Nephron (organoid): Measurements from ENCODE around the gene CPED1.

Source experiments
- H3K27ac Mint-ChIP-seq, 3 experiments: 2 replicates each; pipeline ENCODE4 v1.8.0; 2020; ENCODE audit warnings: mixed read lengths in 3 of 3, mild to moderate bottlenecking in 2 of 3, moderate library complexity in 1 of 3
- H3K27me3 Mint-ChIP-seq: 2 replicates; pipeline ENCODE4 v1.8.0; 2021; ENCODE audit warnings: low read depth, mild to moderate bottlenecking, moderate library complexity, mixed read lengths
- H3K36me3 Mint-ChIP-seq: 2 replicates; pipeline ENCODE4 v1.8.0; 2020; ENCODE audit warnings: low read depth, mixed read lengths
- H3K4me1 Mint-ChIP-seq: 2 replicates; pipeline ENCODE4 v1.8.0; 2020; ENCODE audit warnings: mixed read lengths
- H3K4me3 Mint-ChIP-seq, 3 experiments: 2 replicates each; pipeline ENCODE4 v1.8.0; 2020; ENCODE audit warnings: mild to moderate bottlenecking in 3 of 3, mixed read lengths in 3 of 3, moderate library complexity in 2 of 3
- H3K9me3 Mint-ChIP-seq: 2 replicates; pipeline ENCODE4 v1.8.0; 2020; ENCODE audit warnings: mixed read lengths
- CTCF ChIP-seq, 3 experiments: fragments of 200-600 bp; sonication (generic); IDR thresholded peaks; one replicate each; pipeline ENCODE4 v1.5.0; 2021; ENCODE audit warnings: antibody characterized with exemption in 3 of 3; ENCODE audit not compliant: unreplicated experiment in 3 of 3

Gene CPED1

GRCh38 chr7:121160150-121161008 is 171.9 kb downstream of the CPED1 start:
- Mint-ChIP-seq H3K4me3 (no peak overlapping the region), H3K27me3 (no peaks in the 10 kb centered on the region), H3K27ac (no peak overlapping the region), H3K4me1 (no peaks in the 10 kb centered on the region), H3K9me3 (peaks cover 2% of the 10 kb centered on the region), H3K36me3 (peaks cover 23% of the 10 kb centered on the region)
- no peak for TF ChIP-seq CTCF (IDR thresholded peaks at IDR 0.05; ENCODE audit: unreplicated experiment in 3 of 3)

- H3K9me3 Mint-ChIP-seq, result no peaks in the 10 kb centered on the region
- H3K27me3 Mint-ChIP-seq, result no peaks in the 10 kb centered on the region
- H3K4me3 Mint-ChIP-seq, result no peak overlapping the region
- peaks cover 11% of the 10 kb centered on the region for H3K4me1 Mint-ChIP-seq
- TF ChIP-seq CTCF (IDR thresholded peaks at IDR 0.05; ENCODE audit: unreplicated experiment in 3 of 3), result no peak
- H3K27ac Mint-ChIP-seq, result no peak overlapping the region
- peaks cover 11% of the 10 kb centered on the region for H3K36me3 Mint-ChIP-seq
Observed at GRCh38 chr7:121163699-121164098, 175.2 kb downstream of the CPED1 start.

- Mint-ChIP-seq H3K9me3 (no peaks in the 10 kb centered on the region), H3K4me3 (no peak overlapping the region), H3K36me3 (peaks cover 11% of the 10 kb centered on the region), H3K4me1 (peaks cover 11% of the 10 kb centered on the region), H3K27ac (no peak overlapping the region), H3K27me3 (no peaks in the 10 kb centered on the region)
- TF ChIP-seq CTCF (IDR thresholded peaks at IDR 0.05; ENCODE audit: unreplicated experiment in 3 of 3), result no peak
Observed at GRCh38 chr7:121164247-121164646, 175.7 kb downstream of the CPED1 start.

GRCh38 chr7:121166916-121167315 is 178.4 kb downstream of the CPED1 start:
- TF ChIP-seq CTCF (IDR thresholded peaks at IDR 0.05; ENCODE audit: unreplicated experiment in 3 of 3), result no peak
- Mint-ChIP-seq H3K9me3 (no peaks in the 10 kb centered on the region), H3K4me3 (no peak overlapping the region), H3K27me3 (no peaks in the 10 kb centered on the region), H3K4me1 (peaks cover 11% of the 10 kb centered on the region), H3K27ac (peak overlapping the region; percentile 62 to 69 (median 62)), H3K36me3 (peaks cover 13% of the 10 kb centered on the region)

GRCh38 chr7:121167971-121168370 is 179.5 kb downstream of the CPED1 start:
- peaks cover 11% of the 10 kb centered on the region for H3K4me1 Mint-ChIP-seq
- no peak overlapping the region for H3K4me3 Mint-ChIP-seq
- H3K27ac Mint-ChIP-seq, result no peak overlapping the region
- peaks cover 10% of the 10 kb centered on the region for H3K36me3 Mint-ChIP-seq
- no peak for TF ChIP-seq CTCF (IDR thresholded peaks at IDR 0.05; ENCODE audit: unreplicated experiment in 3 of 3)
- H3K27me3 Mint-ChIP-seq, result no peaks in the 10 kb centered on the region
- H3K9me3 Mint-ChIP-seq, result no peaks in the 10 kb centered on the region

GRCh38 chr7:121169469-121169868 is 181.0 kb downstream of the CPED1 start:
- Mint-ChIP-seq H3K4me3 (no peak overlapping the region), H3K9me3 (peaks cover 3% of the 10 kb centered on the region), H3K27ac (no peak overlapping the region), H3K4me1 (peaks cover 11% of the 10 kb centered on the region), H3K36me3 (peaks cover 19% of the 10 kb centered on the region), H3K27me3 (no peaks in the 10 kb centered on the region)
- no peak for TF ChIP-seq CTCF (IDR thresholded peaks at IDR 0.05; ENCODE audit: unreplicated experiment in 3 of 3)
